ENCODE measurements around the gene KLF15. TPM values are rescaled to one million over a fixed set of nuclear protein-coding genes. Genes with fewer than 3 reads are reported as not detected.

The KLF15 gene
- total RNA-seq: 0.38 and 1.7 TPM in 2 replicates

DNA sequence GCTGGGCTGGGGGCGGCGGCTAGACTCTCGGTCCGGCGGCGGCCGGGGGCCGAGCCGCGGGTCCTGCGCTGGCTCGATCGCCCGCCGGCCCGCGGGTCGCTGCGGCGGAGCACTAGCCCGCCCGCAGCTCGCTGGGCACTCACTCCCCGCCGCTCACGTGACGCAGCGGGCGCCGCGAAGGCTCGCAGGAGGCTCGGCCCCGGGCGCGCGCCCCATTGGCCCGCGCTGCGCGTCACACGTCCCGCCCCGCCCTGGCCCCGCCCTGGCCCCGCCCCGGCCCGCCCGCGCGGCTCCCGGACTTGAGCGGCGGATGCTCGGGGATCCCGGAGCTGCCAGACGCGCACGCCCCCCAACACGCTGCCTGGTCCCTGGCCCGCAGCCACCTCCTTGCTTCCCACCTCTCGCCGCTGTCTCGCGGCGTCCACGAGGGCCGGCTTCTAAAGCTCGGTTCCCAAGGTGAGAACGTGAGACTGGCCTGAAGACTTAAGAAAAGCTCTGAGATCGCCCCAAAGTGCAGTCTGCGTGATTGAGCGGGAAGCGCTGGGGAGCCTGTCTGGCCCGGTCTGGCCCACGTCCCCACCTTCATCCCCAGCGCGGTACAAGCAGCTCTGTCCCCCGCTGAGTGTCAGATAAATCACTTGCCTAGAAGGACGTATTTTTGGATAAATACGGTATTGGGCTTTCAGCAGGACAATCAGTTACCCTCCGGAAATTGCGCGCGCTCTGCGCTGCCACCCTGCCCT, at the start of gene KLF15:
Gene KLF15, minus strand, starts transcription at position 114 of the 743 bp plus-strand sequence. CDS start 4,486 bp downstream, outside the sequence.

DNA sequence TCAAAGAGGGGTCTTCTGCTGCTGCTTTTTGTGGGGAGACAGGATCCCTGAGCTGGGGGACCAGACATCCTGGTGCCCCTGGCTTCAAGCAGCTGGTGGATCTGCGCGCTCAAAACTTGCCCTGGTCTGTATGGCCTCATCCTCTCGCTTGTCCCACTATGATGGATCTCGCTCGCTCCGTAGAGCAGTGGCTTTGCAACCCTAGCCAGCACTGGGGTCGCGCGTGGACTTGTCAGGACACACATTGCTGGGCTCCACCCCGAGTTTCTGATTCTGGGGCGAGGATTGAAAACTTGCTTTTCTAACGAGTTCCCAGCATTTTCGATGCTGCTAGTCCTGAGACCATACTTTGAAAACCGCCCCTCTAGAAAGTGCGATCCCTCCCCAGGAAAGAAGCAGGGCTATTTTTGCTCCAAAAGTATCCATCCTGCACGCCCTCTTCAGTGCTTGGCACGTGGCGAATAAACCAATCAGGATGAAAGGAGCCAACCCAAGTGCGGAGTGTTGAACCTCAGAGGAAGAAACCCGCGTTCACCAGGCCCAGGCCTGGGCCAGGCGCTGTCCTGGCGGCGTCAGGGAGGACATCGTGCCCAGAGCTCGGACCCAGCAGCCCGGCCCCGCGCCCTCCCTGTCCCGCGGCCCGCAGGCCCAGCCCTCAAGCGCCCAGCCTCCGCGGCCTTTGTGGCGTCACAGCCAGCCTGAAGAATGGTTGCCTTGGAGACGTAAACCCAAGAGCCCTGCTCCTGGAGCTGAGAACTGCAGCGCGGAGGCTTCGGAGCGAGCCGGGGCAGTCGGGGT, 37.2 kb upstream of the KLF15 start, which contains the start of gene CFAP100:
Gene CFAP100, plus strand, starts transcription at position 731 of the 798 bp plus-strand sequence. CDS start 1,092 bp downstream, outside the sequence.

Other genes with a start within 250 kb of the KLF15 start
- 2.1 and 4.8 TPM in 2 replicates for gene ALDH1L1, start 176.8 kb downstream of the KLF15 start, total RNA-seq
- not detected in 2 replicates for gene CFAP100, start 37.5 kb upstream of the KLF15 start, total RNA-seq
- gene ZXDC, start 118.5 kb upstream of the KLF15 start, total RNA-seq: 15.3 and 16.6 TPM in 2 replicates
- gene UROC1, start 160.4 kb upstream of the KLF15 start, total RNA-seq: not detected in 2 replicates
- gene CHST13, start 166.7 kb upstream of the KLF15 start, total RNA-seq: not detected in 2 replicates
- not detected in 2 replicates for gene C3orf22, start 201.5 kb upstream of the KLF15 start, total RNA-seq